Mammary epithelial cell (primary cell): ENCODE data around the gene PLA2G6.

Experiments used
- CTCF ChIP-seq, 2 donors: IDR thresholded peaks in 1 of 2; conservative IDR thresholded peaks in 1 of 2; 2 replicates each; pipeline ENCODE4 v1.5.1; 2011 to 2012; ENCODE audit warnings: inconsistent platforms in 2 of 2, low read length in 2 of 2, mild to moderate bottlenecking in 2 of 2, control low read depth in 1 of 2, low read depth in 1 of 2; ENCODE audit not compliant: insufficient read depth in 1 of 2; ENCODE audit errors: extremely low read depth in 1 of 2
- EZH2 ChIP-seq: IDR thresholded peaks from 2 replicates; pipeline ENCODE4 v1.6.1; 2012; ENCODE audit warnings: low read length, inconsistent platforms, borderline replicate concordance

DNA sequence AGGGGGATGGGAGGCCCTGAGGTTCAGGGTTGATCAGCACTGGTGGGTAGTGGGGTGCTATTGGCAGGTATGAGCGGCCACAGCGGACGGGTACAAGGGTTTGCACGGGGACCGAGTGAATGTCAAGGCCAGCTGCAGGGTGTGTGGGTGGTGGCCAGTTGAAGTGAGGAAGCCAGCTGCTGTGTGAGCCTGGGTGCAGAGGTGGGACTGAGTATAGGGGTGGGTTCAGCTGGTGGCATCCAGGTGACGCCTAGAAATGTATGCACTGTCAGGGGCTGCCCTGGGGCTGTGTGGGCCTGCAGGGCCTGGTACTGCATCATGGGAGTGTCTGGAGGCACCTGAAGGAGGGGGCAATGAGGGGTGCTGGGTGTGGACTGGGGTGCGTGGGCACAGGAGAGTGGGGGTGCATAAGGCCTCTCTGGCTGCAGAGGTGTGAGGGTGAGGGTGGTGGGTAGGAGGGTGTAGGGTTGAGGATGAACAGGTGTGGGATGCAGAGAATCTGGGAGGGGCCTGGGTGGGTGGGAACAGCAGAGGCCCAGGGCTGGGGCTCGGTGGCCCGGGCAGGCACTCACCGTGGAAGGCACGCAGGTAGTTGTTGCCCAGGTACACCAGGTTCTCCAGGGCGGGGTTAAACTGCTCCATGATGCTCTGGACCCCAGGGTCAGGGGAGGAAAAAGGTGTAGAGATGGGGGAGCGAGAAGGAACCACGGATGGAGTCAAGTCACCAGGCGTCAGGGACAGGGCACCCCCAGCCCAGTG lies 72.9 kb downstream of the PLA2G6 start:
- TF ChIP-seq CTCF (conservative IDR thresholded peaks at IDR 0.05 in 1 of 2, IDR thresholded peaks at IDR 0.05 in 1 of 2; ENCODE audit: extremely low read depth in 1 of 2, insufficient read depth in 1 of 2, low read depth in 1 of 2, low read length in 2 of 2) = no peak
- no peak for TF ChIP-seq EZH2
